T-helper 2 cell treated with Interferon-gamma antibody and Interleukin-4, amounts not matched to agents 100 ng/mL and 5 ng/mL, for 36 hours (primary cell): ENCODE results near the gene SHQ1. TPM values are rescaled to one million over a fixed set of nuclear protein-coding genes. Genes with fewer than 3 reads are reported as not detected.
"Not testable (repeated sequence)": the region's sequence is repeated elsewhere in the genome, so short reads cannot be mapped to it uniquely, and the experiment has no call there.

Experiments
- intact Hi-C: fragments of 100-400 bp; cut with micrococcal nuclease; formaldehyde crosslinking; loops from one replicate; pipeline ENCODE4 v1.15.1; 2023
- total RNA-seq: library from RNA; stranded (reverse); gene quantifications from 2 replicates; pipeline ENCODE4 v1.2.3, GENCODE V29; 2022

The SHQ1 gene
- total RNA-seq, 1 donor from 2014 or later: 26.2 TPM

- intact Hi-C loops: no loop called here
These were observed 125.1 kb downstream of the SHQ1 start for GRCh38 chr3:72722930-72723726.

- intact Hi-C loops: no loop called here
These were observed 126.4 kb downstream of the SHQ1 start for GRCh38 chr3:72721683-72722381.

GRCh38 chr3:72720566-72720965 lies 127.7 kb downstream of the SHQ1 start:
- intact Hi-C loops: no loop called here

- intact Hi-C loops: no loop called here
These were observed 129.1 kb downstream of the SHQ1 start for GRCh38 chr3:72719137-72719536.

- intact Hi-C loops: not testable (repeated sequence)
These were observed 134.1 kb downstream of the SHQ1 start for GRCh38 chr3:72714135-72714534.

GRCh38 chr3:72710471-72710870 lies 137.8 kb downstream of the SHQ1 start:
- intact Hi-C loops: not testable (repeated sequence)

GRCh38 chr3:72708441-72708840 lies 139.8 kb downstream of the SHQ1 start:
- intact Hi-C loops: no loop called here

GRCh38 chr3:72702997-72703396 lies 145.2 kb downstream of the SHQ1 start:
- intact Hi-C loops: no loop called here

GRCh38 chr3:72702390-72702789 lies 145.9 kb downstream of the SHQ1 start:
- intact Hi-C loops: no loop called here

- intact Hi-C loops: no loop called here
These were observed 148.1 kb downstream of the SHQ1 start for GRCh38 chr3:72700106-72700505.

- intact Hi-C loops: no loop called here
These were observed 148.6 kb downstream of the SHQ1 start for GRCh38 chr3:72699631-72700030.

Other genes with a start within 250 kb of the SHQ1 start
- not detected in 2 replicates for gene GXYLT2, start 39.6 kb upstream of the SHQ1 start, total RNA-seq
- 77.6 and 97.9 TPM in 2 replicates for gene PPP4R2, start 148.4 kb upstream of the SHQ1 start, total RNA-seq
- 8.7 and 9.8 TPM in 2 replicates for gene EBLN2, start 213.2 kb upstream of the SHQ1 start, total RNA-seq